Transverse colon (tissue), 4 donors: Measurements from ENCODE around the gene RMND1. TPM values are rescaled to one million over a fixed set of nuclear protein-coding genes. Genes with fewer than 3 reads are reported as not detected.
A peak's percentile ranks its signal among the peaks of the same experiment; 100 is the strongest.

Source experiments
- DNase-seq: peaks from one replicate; pipeline ENCODE4 v3.0.0-alpha.2; 2019
- H3K27ac ChIP-seq, 4 donors: fragments of 200-600 bp; sonication (generic); 2 replicates each; pipeline ENCODE4 v1.5.1; 2016 to 2018; ENCODE audit warnings: inconsistent platforms in 4 of 4
- H3K27me3 ChIP-seq: fragments of 200-600 bp; sonication (generic); 2 replicates; pipeline ENCODE4 v1.5.1; 2017; ENCODE audit warnings: inconsistent platforms
- H3K36me3 ChIP-seq, 4 donors: fragments of 200-600 bp; sonication (generic); 2 replicates each; pipeline ENCODE4 v1.5.1; 2017 to 2019; ENCODE audit warnings: inconsistent platforms in 4 of 4
- H3K4me1 ChIP-seq, 4 donors: fragments of 200-600 bp; sonication (generic); 2 replicates each; pipeline ENCODE4 v1.5.1; 2017 to 2020; ENCODE audit warnings: inconsistent platforms in 4 of 4
- H3K4me3 ChIP-seq, 4 donors: fragments of 200-600 bp; sonication (generic); 1 replicate in 1 of 4; 2 replicates in 3 of 4; pipeline versions ENCODE4 v1.5.1 to v1.6.1; 2017 to 2019; ENCODE audit warnings: inconsistent platforms in 4 of 4
- H3K9me3 ChIP-seq, 2 donors: fragments of 200-600 bp; sonication (generic); 2 replicates each; pipeline ENCODE4 v1.5.1; 2017 to 2019; ENCODE audit warnings: inconsistent platforms in 2 of 2
- CTCF ChIP-seq, 5 experiments: fragments of 200-600 bp in 3 of 5; fragments of 450-650 bp in 2 of 5; sonication (generic) in 3 of 5; IDR thresholded peaks; 1 replicate in 2 of 5; 2 replicates in 3 of 5; pipeline ENCODE4 v1.5.1; 2016 to 2017; ENCODE audit warnings: antibody characterized with exemption in 5 of 5, inconsistent platforms in 3 of 5, mild to moderate bottlenecking in 2 of 5, moderate library complexity in 1 of 5
- EP300 ChIP-seq: sonication (generic); formaldehyde crosslinking; IDR thresholded peaks from one replicate; pipeline ENCODE4 v1.6.1; 2017; ENCODE audit warnings: antibody characterized with exemption, low read depth
- POLR2A ChIP-seq: fragments of 450-650 bp; IDR thresholded peaks from one replicate; pipeline ENCODE4 v1.6.1; 2016; ENCODE audit warnings: antibody characterized with exemption, mild to moderate bottlenecking, moderate library complexity
- POLR2AphosphoS5 ChIP-seq, 3 donors: sonication (generic); formaldehyde crosslinking; IDR thresholded peaks; one replicate each; pipeline ENCODE4 v1.6.1; 2016; ENCODE audit warnings: antibody characterized with exemption in 3 of 3
- WGBS, 2 donors: methylation state at CpG; one replicate each; pipeline ENCODE4 v1.1.5; 2018; ENCODE audit warnings: low coverage in 1 of 2; 5-methylcytosine and 5-hydroxymethylcytosine counted together
- in situ Hi-C, 4 donors: fragments of 200-750 bp; cut with MboI; loops; one replicate each; pipeline versions ENCODE4 v1.15.0 to v1.15.1; 2017; ENCODE audit warnings: low sequenced_read_pairs in 3 of 4, low pct_ligation_motif_present in 1 of 4, low pct_unique_long_range_greater_than_20kb in 1 of 4
- intact Hi-C: fragments of 100-400 bp; cut with DNase I; formaldehyde crosslinking; loops from one replicate; pipeline ENCODE4 v1.15.1; 2023; ENCODE audit warnings: low total_unique reads
- total RNA-seq, 4 donors: library from RNA; depleted of rRNA; stranded (reverse); fragments of >200 nt; gene quantifications; one replicate each; pipeline ENCODE4 v1.1.0, GENCODE V29; 2016

RMND1 gene
- total RNA-seq, 4 donors from 2014 or later, result 5.6 to 29.2 (median 17.5) TPM

- Histone ChIP-seq H3K27ac (no peak overlapping the region), H3K36me3 (peaks cover 0 to 39% (median 13%) of the 10 kb centered on the region in 4 donors), H3K4me3 (no peak overlapping the region), H3K9me3 (no peaks in the 10 kb centered on the region), H3K27me3 (no peaks in the 10 kb centered on the region), H3K4me1 (no peaks in the 10 kb centered on the region)
- in situ Hi-C loops, result no loop called here
- TF ChIP-seq EP300 (no peak), POLR2A (no peak), CTCF (IDR thresholded peaks at IDR 0.05) (no peak), POLR2AphosphoS5 (IDR thresholded peaks at IDR 0.05) (no peak)
- intact Hi-C loops, result no loop called here
- DNase-seq, result peak; percentile 15
- 80 to 90% methylated on average over 4 of the region's 4 CpGs for WGBS, 2 donors
These were observed 26.4 kb downstream of the RMND1 start for GRCh38 chr6:151425561-151425960.

GRCh38 chr6:151422981-151423380 lies 28.9 kb downstream of the RMND1 start:
- no peak for DNase-seq
- in situ Hi-C loops (no loop called here), intact Hi-C loops (no loop called here)
- WGBS, 2 donors, result 79 to 91% methylated on average over 4 of the region's 4 CpGs
- Histone ChIP-seq H3K27me3 (no peaks in the 10 kb centered on the region), H3K4me3 (no peak overlapping the region), H3K36me3 (peaks cover 0 to 35% (median 11%) of the 10 kb centered on the region in 4 donors), H3K4me1 (no peaks in the 10 kb centered on the region), H3K9me3 (no peaks in the 10 kb centered on the region), H3K27ac (no peak overlapping the region)
- no peak for TF ChIP-seq CTCF (IDR thresholded peaks at IDR 0.05)
- TF ChIP-seq POLR2A, result no peak
- TF ChIP-seq EP300, result no peak
- no peak for TF ChIP-seq POLR2AphosphoS5 (IDR thresholded peaks at IDR 0.05)

- H3K9me3 ChIP-seq, result no peaks in the 10 kb centered on the region
- in situ Hi-C loops (no loop called here), intact Hi-C loops (no loop called here)
- no peak overlapping the region for H3K4me3 ChIP-seq
- TF ChIP-seq POLR2AphosphoS5 (IDR thresholded peaks at IDR 0.05), result no peak
- TF ChIP-seq EP300, result no peak
- TF ChIP-seq CTCF (IDR thresholded peaks at IDR 0.05), result no peak
- TF ChIP-seq POLR2A, result no peak
- H3K36me3 ChIP-seq, result peaks cover 0 to 29% (median 14%) of the 10 kb centered on the region in 4 donors
- H3K27ac ChIP-seq, result no peak overlapping the region
- 97 to 100% methylated on average over 1 of the region's 1 CpG for WGBS, 2 donors
- H3K27me3 ChIP-seq, result no peaks in the 10 kb centered on the region
- no peak for DNase-seq
- H3K4me1 ChIP-seq, result no peaks in the 10 kb centered on the region
These were observed 34.4 kb downstream of the RMND1 start for GRCh38 chr6:151417477-151417876.

GRCh38 chr6:151414641-151415260 lies 37.2 kb downstream of the RMND1 start:
- Histone ChIP-seq H3K4me1 (no peaks in the 10 kb centered on the region), H3K27ac (no peak overlapping the region), H3K4me3 (no peak overlapping the region), H3K9me3 (no peaks in the 10 kb centered on the region), H3K27me3 (no peaks in the 10 kb centered on the region), H3K36me3 (peaks cover 0 to 24% (median 6%) of the 10 kb centered on the region in 4 donors)
- no peak for TF ChIP-seq CTCF (IDR thresholded peaks at IDR 0.05)
- TF ChIP-seq POLR2AphosphoS5 (IDR thresholded peaks at IDR 0.05), result no peak
- TF ChIP-seq EP300, result no peak
- no peak for TF ChIP-seq POLR2A
- WGBS, 2 donors, result 94 to 100% methylated on average over 3 of the region's 3 CpGs
- in situ Hi-C loops (no loop called here), intact Hi-C loops (no loop called here)
- no peak for DNase-seq
